Endothelial cell of umbilical vein (primary cell): Measurements from ENCODE around the gene CD200R1L. TPM values are rescaled to one million over a fixed set of nuclear protein-coding genes. Genes with fewer than 3 reads are reported as not detected.
A peak's percentile ranks its signal among the peaks of the same experiment; 100 is the strongest.

Experiments
- BruUV-seq: library from RNA; stranded (reverse); fragments of 400-500 nt; replicated peaks from 2 replicates; lab custom pipeline; 2021; lab: Mats Ljungman, UMichigan
- CTCF ChIA-PET: fragments of 300-600, 350-600 bp; sonication (Branson Sonifier 250); formaldehyde crosslinking; loops from one replicate; lab custom pipeline; 2021; ENCODE audit warnings: antibody characterized with exemption, inconsistent platforms; lab: Charles Lee
- POLR2A ChIA-PET: fragments of 300-600, 350-600 bp; sonication (Branson Sonifier 250); formaldehyde crosslinking; loops from one replicate; lab custom pipeline; 2021; ENCODE audit warnings: antibody characterized with exemption, inconsistent platforms; lab: Charles Lee
- DNase-seq: peaks from one replicate; pipeline ENCODE4 v3.0.0-alpha.2; 2011; ENCODE audit warnings: low read depth, low spot score
- FAIRE-seq: peaks from 2 replicates; lab custom pipeline; 2011; peaks lifted over from hg19 to GRCh38; lab: Jason Lieb, UNC
- H2AFZ ChIP-seq: 2 replicates; pipeline ENCODE4 v1.6.0; 2012; ENCODE audit warnings: low read depth, low read length, control low read depth, inconsistent platforms
- H3K27ac ChIP-seq: 2 replicates; pipeline ENCODE4 v1.5.1; 2011; ENCODE audit warnings: low read depth, mild to moderate bottlenecking, control low read depth, low read length, moderate library complexity; ENCODE audit not compliant: insufficient read depth
- H3K27me3 ChIP-seq, 2 experiments: 2 replicates each; pipeline versions ENCODE4 v1.6.0 to v1.6.1; 2011; ENCODE audit warnings: low read length in 2 of 2, mixed read lengths in 1 of 2; ENCODE audit not compliant: control insufficient read depth in 2 of 2, insufficient read depth in 2 of 2
- H3K36me3 ChIP-seq, 2 experiments: 2 replicates in 1 of 2; 3 replicates in 1 of 2; pipeline ENCODE4 v1.5.1; 2011; ENCODE audit warnings: low read length in 2 of 2, mild to moderate bottlenecking in 1 of 2, moderate library complexity in 1 of 2; ENCODE audit not compliant: control insufficient read depth in 2 of 2, insufficient read depth in 2 of 2; ENCODE audit errors: extremely low read depth in 1 of 2
- H3K4me1 ChIP-seq: 3 replicates; pipeline ENCODE4 v1.5.1; 2011; ENCODE audit warnings: mild to moderate bottlenecking, low read length; ENCODE audit not compliant: control insufficient read depth, insufficient read depth; ENCODE audit errors: extremely low read depth
- H3K4me2 ChIP-seq: 2 replicates; pipeline ENCODE4 v1.6.1; 2011; ENCODE audit warnings: low read length, control low read depth, mixed read lengths; ENCODE audit not compliant: insufficient read depth
- H3K4me3 ChIP-seq, 3 experiments: fragments of 200-600 bp in 1 of 3; sonication (generic), shearing (Covaris generic) in 1 of 3; replicated peaks in 1 of 3; 2 replicates each; pipeline ENCODE4 v1.5.1; 2011 to 2016; ENCODE audit warnings: control low read depth in 3 of 3, low read length in 3 of 3, mild to moderate bottlenecking in 2 of 3, inconsistent platforms in 1 of 3, low read depth in 1 of 3, moderate library complexity in 1 of 3; ENCODE audit not compliant: insufficient read depth in 1 of 3
- H3K79me2 ChIP-seq: 2 replicates; pipeline ENCODE4 v1.6.0; 2012; ENCODE audit warnings: low read length, inconsistent platforms; ENCODE audit not compliant: control insufficient read depth, insufficient read depth
- H3K9ac ChIP-seq: replicated peaks from 2 replicates; pipeline ENCODE3; 2011; ENCODE audit warnings: low read length, control low read depth; ENCODE audit not compliant: insufficient read depth; ENCODE audit errors: extremely low read depth
- H3K9me1 ChIP-seq: replicated peaks from 3 replicates; pipeline ENCODE4 v1.6.0; 2011; ENCODE audit warnings: mild to moderate bottlenecking, low read length; ENCODE audit not compliant: control insufficient read depth, insufficient read depth; ENCODE audit errors: extremely low read depth
- H3K9me3 ChIP-seq: replicated peaks from 2 replicates; pipeline ENCODE4 v1.5.1; 2012; ENCODE audit warnings: low read length, inconsistent platforms; ENCODE audit not compliant: control insufficient read depth, insufficient read depth
- H4K20me1 ChIP-seq: replicated peaks from 2 replicates; pipeline ENCODE3; 2011; ENCODE audit warnings: mild to moderate bottlenecking, low read length; ENCODE audit not compliant: control insufficient read depth, insufficient read depth; ENCODE audit errors: extremely low read depth
- CTCF ChIP-seq, 2 donors: IDR thresholded peaks; 1 replicate in 1 of 2; 2 replicates in 1 of 2; pipeline ENCODE4 v1.5.1; 2011; ENCODE audit warnings: low read length in 2 of 2, mild to moderate bottlenecking in 2 of 2, moderate library complexity in 2 of 2, control low read depth in 1 of 2, inconsistent platforms in 1 of 2, low read depth in 1 of 2; ENCODE audit not compliant: insufficient read depth in 1 of 2; ENCODE audit errors: extremely low read depth in 1 of 2
- EZH2 ChIP-seq: IDR thresholded peaks from 2 replicates; pipeline ENCODE4 v1.6.1; 2012; ENCODE audit warnings: borderline replicate concordance, low read depth, mild to moderate bottlenecking, moderate library complexity, low read length, inconsistent platforms; ENCODE audit not compliant: severe bottlenecking
- FOS ChIP-seq: IDR thresholded peaks from 2 replicates; pipeline ENCODE4 v1.6.1; 2011; ENCODE audit warnings: mild to moderate bottlenecking, low read length, moderate library complexity, borderline replicate concordance; ENCODE audit not compliant: insufficient read depth
- GATA2 ChIP-seq: IDR thresholded peaks from 2 replicates; pipeline ENCODE4 v1.7.0; 2011; ENCODE audit warnings: low read depth, mild to moderate bottlenecking, moderate library complexity, mixed read lengths, low read length; ENCODE audit not compliant: insufficient read length, insufficient read depth
- JUN ChIP-seq: IDR thresholded peaks from 2 replicates; pipeline ENCODE4 v1.6.1; 2011; ENCODE audit warnings: borderline replicate concordance, low read depth; ENCODE audit not compliant: insufficient read length, insufficient read depth
- MAX ChIP-seq: IDR thresholded peaks from 2 replicates; pipeline ENCODE4 v1.6.1; 2011; ENCODE audit not compliant: insufficient read depth, insufficient read length
- MYC ChIP-seq: IDR thresholded peaks from one replicate; pipeline ENCODE4 v1.6.1; 2011; ENCODE audit warnings: mild to moderate bottlenecking, low read depth, low read length
- POLR2A ChIP-seq: IDR thresholded peaks from 2 replicates; pipeline ENCODE4 v1.6.1; 2012; ENCODE audit warnings: low read depth, mild to moderate bottlenecking, control low read depth, low read length
- POLR2AphosphoS5 ChIP-seq: IDR thresholded peaks from 2 replicates; pipeline ENCODE4 v1.6.1; 2012; ENCODE audit warnings: low read depth, mild to moderate bottlenecking, control low read depth, low read length, moderate library complexity; ENCODE audit not compliant: insufficient read depth
- dilution Hi-C: fragments of 300-500 bp; cut with MboI; formaldehyde crosslinking; loops from one replicate; pipeline ENCODE4 v1.15.0; 2019; ENCODE audit warnings: low sequenced_read_pairs; ENCODE audit not compliant: extremely low pct_ligation_motif_present
- intact Hi-C: fragments of 100-400 bp; cut with micrococcal nuclease; formaldehyde crosslinking; loops from one replicate; pipeline ENCODE4 v1.10.0; 2022
- polyA plus RNA-seq, 4 experiments: library from polyadenylated mRNA; depleted of rRNA in 3 of 4; stranded (reverse) in 3 of 4; unstranded in 1 of 4; fragments of >200 nt; gene quantifications; 2 replicates each; pipeline versions ENCODE4 v1.2.1 to v1.2.3, GENCODE V29; 2011 to 2012; ENCODE audit warnings: missing spikeins in 1 of 4
- total RNA-seq: library from RNA; stranded (reverse); gene quantifications from 2 replicates; pipeline ENCODE4 v1.2.3, GENCODE V29; 2021

CD200R1L gene
- total and polyA plus RNA-seq, 2 donors (not counting 3 experiments of a cell fraction or from before 2014, with no cell fraction given) = not detected

GRCh38 chr3:112773864-112774263, 72.8 kb downstream of the CD200R1L start:
- no peak for FAIRE-seq
- H3K4me3 ChIP-seq = no peak overlapping the region
- intact Hi-C loops (no loop called here), dilution Hi-C loops (no loop called here)
- H3K9me1 ChIP-seq = no peaks in the 10 kb centered on the region
- ChIA-PET CTCF (interaction anchor here (1.0 to 1.7 kb wide), 3 partner anchors 25 to 40 kb away, joined by 3 to 6 read pairs (median 4); no protein-coding TSS in a partner anchor), POLR2A (no interaction called here)
- H3K27me3 ChIP-seq = no peaks in the 10 kb centered on the region
- no peak for TF ChIP-seq POLR2AphosphoS5
- no peak for TF ChIP-seq JUN
- peak; percentile 75 for TF ChIP-seq GATA2
- no peak for TF ChIP-seq FOS
- TF ChIP-seq EZH2 = no peak
- TF ChIP-seq MYC = no peak
- TF ChIP-seq MAX = no peak
- DNase-seq = no peak
- no peak overlapping the region for H3K27ac ChIP-seq
- H3K4me1 ChIP-seq = peaks cover 2% of the 10 kb centered on the region
- no peaks in the 10 kb centered on the region for H3K9me3 ChIP-seq
- no peak overlapping the region for H2AFZ ChIP-seq
- H3K36me3 ChIP-seq = no peaks in the 10 kb centered on the region
- H4K20me1 ChIP-seq = no peaks in the 10 kb centered on the region
- H3K79me2 ChIP-seq = no peaks in the 10 kb centered on the region
- H3K4me2 ChIP-seq = no peak overlapping the region
- no TSS peak for BruUV-seq
- no peak overlapping the region for H3K9ac ChIP-seq

- ChIA-PET POLR2A (no interaction called here), CTCF (interaction anchor here (1.0 kb wide), 1 partner anchor 36 kb away, joined by 3 read pairs; no protein-coding TSS in a partner anchor)
- dilution Hi-C loops (no loop called here), intact Hi-C loops (no loop called here)
- Histone ChIP-seq H3K27ac (no peak overlapping the region), H3K79me2 (no peaks in the 10 kb centered on the region), H3K9me3 (no peaks in the 10 kb centered on the region), H3K9me1 (no peaks in the 10 kb centered on the region), H3K27me3 (no peaks in the 10 kb centered on the region), H2AFZ (no peak overlapping the region), H3K4me3 (no peak overlapping the region), H3K9ac (no peak overlapping the region), H3K4me2 (no peak overlapping the region), H3K36me3 (no peaks in the 10 kb centered on the region), H4K20me1 (no peaks in the 10 kb centered on the region), H3K4me1 (peaks cover 2% of the 10 kb centered on the region)
- no TSS peak for BruUV-seq
- TF ChIP-seq EZH2 (no peak), CTCF (IDR thresholded peaks at IDR 0.05; ENCODE audit: extremely low read depth in 1 of 2, insufficient read depth in 1 of 2, low read depth in 1 of 2, low read length in 2 of 2) (no peak), POLR2A (no peak), MAX (no peak), GATA2 (no peak), POLR2AphosphoS5 (no peak), FOS (no peak), MYC (no peak), JUN (no peak)
- no peak for DNase-seq
- no peak for FAIRE-seq
Observed at GRCh38 chr3:112770951-112771350, 75.7 kb downstream of the CD200R1L start.
